CD4-positive, alpha-beta T cell treated with Interleukin-6 for 4 hours (primary cell): ENCODE data around the gene SH3GL2.

Experiments
- DNase-seq: peaks from one replicate; pipeline ENCODE4 v3.0.0-alpha.2; 2020; ENCODE audit warnings: mixed read lengths

The SH3GL2 gene

GRCh38 chr9:17669206-17669605 is 90.3 kb downstream of the SH3GL2 start:
- no peak for DNase-seq

GRCh38 chr9:17682684-17683083 is 103.8 kb downstream of the SH3GL2 start:
- no peak for DNase-seq

- DNase-seq: no peak
Observed at GRCh38 chr9:17688834-17689233, 110.0 kb downstream of the SH3GL2 start.

- DNase-seq: no peak
Observed at GRCh38 chr9:17694336-17694735, 115.5 kb downstream of the SH3GL2 start.

- DNase-seq: no peak
Observed at GRCh38 chr9:17695482-17695881, 116.6 kb downstream of the SH3GL2 start.

- no peak for DNase-seq
Observed at GRCh38 chr9:17699615-17700330, 120.9 kb downstream of the SH3GL2 start.

- no peak for DNase-seq
Observed at GRCh38 chr9:17706347-17706746, 127.5 kb downstream of the SH3GL2 start.

- no peak for DNase-seq
Observed at GRCh38 chr9:17719053-17719452, 140.2 kb downstream of the SH3GL2 start.

- no peak for DNase-seq
Observed at GRCh38 chr9:17721954-17722353, 143.1 kb downstream of the SH3GL2 start.

- no peak for DNase-seq
Observed at GRCh38 chr9:17723656-17724055, 144.8 kb downstream of the SH3GL2 start.

GRCh38 chr9:17725399-17726010 is 146.6 kb downstream of the SH3GL2 start:
- no peak for DNase-seq

- no peak for DNase-seq
Observed at GRCh38 chr9:17726298-17726697, 147.4 kb downstream of the SH3GL2 start.

GRCh38 chr9:17730899-17731298 is 152.0 kb downstream of the SH3GL2 start:
- DNase-seq: no peak

- DNase-seq: no peak
Observed at GRCh38 chr9:17731308-17731707, 152.4 kb downstream of the SH3GL2 start.

GRCh38 chr9:17734674-17735073 is 155.8 kb downstream of the SH3GL2 start:
- DNase-seq: no peak

GRCh38 chr9:17735859-17736258 is 157.0 kb downstream of the SH3GL2 start:
- no peak for DNase-seq

- no peak for DNase-seq
Observed at GRCh38 chr9:17739022-17739421, 160.2 kb downstream of the SH3GL2 start.

GRCh38 chr9:17739736-17740135 is 160.9 kb downstream of the SH3GL2 start:
- DNase-seq: no peak

GRCh38 chr9:17742067-17742466 is 163.2 kb downstream of the SH3GL2 start:
- no peak for DNase-seq

- no peak for DNase-seq
Observed at GRCh38 chr9:17744786-17745185, 165.9 kb downstream of the SH3GL2 start.

GRCh38 chr9:17750269-17750668 is 171.4 kb downstream of the SH3GL2 start:
- DNase-seq: no peak

GRCh38 chr9:17751486-17751885 is 172.6 kb downstream of the SH3GL2 start:
- no peak for DNase-seq

GRCh38 chr9:17752021-17752420 is 173.2 kb downstream of the SH3GL2 start:
- no peak for DNase-seq

GRCh38 chr9:17757816-17758215 is 178.9 kb downstream of the SH3GL2 start:
- DNase-seq: no peak

- DNase-seq: no peak
Observed at GRCh38 chr9:17760250-17760649, 181.4 kb downstream of the SH3GL2 start.
